ENCODE results near the gene L1CAM.

DNA sequence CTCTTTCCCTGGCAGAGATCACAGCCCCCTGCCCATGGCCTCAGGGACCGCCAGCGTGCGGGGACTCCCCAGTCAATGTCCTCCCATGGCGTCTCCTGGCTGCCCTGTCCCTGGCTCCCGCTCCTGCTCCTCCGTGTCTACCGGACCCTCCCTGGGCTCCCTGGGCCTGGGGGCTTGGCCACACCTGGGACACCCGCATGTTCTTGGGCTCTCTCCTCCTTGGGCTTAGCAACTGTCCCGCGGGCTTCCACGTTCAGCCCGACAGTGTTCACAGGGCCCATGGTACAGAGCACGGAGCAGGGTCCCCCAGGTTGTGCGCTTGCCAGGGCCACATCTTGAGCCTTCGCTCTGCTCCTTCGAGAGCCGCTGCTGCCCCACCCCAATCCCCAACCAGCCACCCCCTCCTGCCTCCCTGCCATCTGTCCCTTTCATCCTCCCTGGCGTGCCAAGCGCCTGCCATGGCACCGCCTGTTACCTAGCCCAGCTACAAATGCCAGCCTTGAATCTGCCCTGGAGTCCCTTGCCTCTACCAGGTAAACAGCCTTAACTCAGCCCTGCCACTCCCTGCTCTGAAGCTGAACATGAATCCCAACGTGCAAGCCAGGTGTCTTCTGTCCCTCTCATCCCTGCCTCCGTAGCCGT is 22.4 kb upstream of the L1CAM start:
- TF ChIP-seq ZFX (IDR thresholded peaks at IDR 0.05; ENCODE audit: borderline replicate concordance): no peak
- TF ChIP-seq, protein P1, sequence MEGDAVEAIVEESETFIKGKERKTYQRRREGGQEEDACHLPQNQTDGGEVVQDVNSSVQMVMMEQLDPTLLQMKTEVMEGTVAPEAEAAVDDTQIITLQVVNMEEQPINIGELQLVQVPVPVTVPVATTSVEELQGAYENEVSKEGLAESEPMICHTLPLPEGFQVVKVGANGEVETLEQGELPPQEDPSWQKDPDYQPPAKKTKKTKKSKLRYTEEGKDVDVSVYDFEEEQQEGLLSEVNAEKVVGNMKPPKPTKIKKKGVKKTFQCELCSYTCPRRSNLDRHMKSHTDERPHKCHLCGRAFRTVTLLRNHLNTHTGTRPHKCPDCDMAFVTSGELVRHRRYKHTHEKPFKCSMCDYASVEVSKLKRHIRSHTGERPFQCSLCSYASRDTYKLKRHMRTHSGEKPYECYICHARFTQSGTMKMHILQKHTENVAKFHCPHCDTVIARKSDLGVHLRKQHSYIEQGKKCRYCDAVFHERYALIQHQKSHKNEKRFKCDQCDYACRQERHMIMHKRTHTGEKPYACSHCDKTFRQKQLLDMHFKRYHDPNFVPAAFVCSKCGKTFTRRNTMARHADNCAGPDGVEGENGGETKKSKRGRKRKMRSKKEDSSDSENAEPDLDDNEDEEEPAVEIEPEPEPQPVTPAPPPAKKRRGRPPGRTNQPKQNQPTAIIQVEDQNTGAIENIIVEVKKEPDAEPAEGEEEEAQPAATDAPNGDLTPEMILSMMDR (IDR thresholded peaks at IDR 0.05): no peak

Data from 22Rv1 (cell line).